Measurements from ENCODE around the gene SLC25A20.
"Not testable (repeated sequence)": the region's sequence is repeated elsewhere in the genome, so short reads cannot be mapped to it uniquely, and the experiment has no call there.

GRCh38 chr3:48827874-48828273 lies 70.8 kb downstream of the SLC25A20 start:
- not testable (repeated sequence) for TF ChIP-seq CTCF (IDR thresholded peaks at IDR 0.05 in 4 of 5, conservative IDR thresholded peaks at IDR 0.05 in 1 of 5); POLR2A (IDR thresholded peaks at IDR 0.05)

All from gastrocnemius medialis (tissue), 4 donors.